Left lobe of liver (tissue), 2 donors: ENCODE results near the gene WDR4. TPM values are rescaled to one million over a fixed set of nuclear protein-coding genes. Genes with fewer than 3 reads are reported as not detected.
"Not testable (repeated sequence)": the region's sequence is repeated elsewhere in the genome, so short reads cannot be mapped to it uniquely, and the experiment has no call there.

Experiments
- ATAC-seq: fragments of 200-7000 bp; cut with Tn5 transposase; one replicate; pipeline ENCODE4 v1.9.1; 2020; ENCODE audit warnings: mild to moderate bottlenecking, moderate library complexity
- DNase-seq: peaks from one replicate; pipeline ENCODE4 v3.0.0-alpha.2; 2020; ENCODE audit warnings: low spot score
- total RNA-seq: library from RNA; stranded (reverse); gene quantifications from one replicate; pipeline ENCODE4 v1.2.1, GENCODE V29; 2021
- donor health status: DM: no; HTN: no; CAD: no; lungs with moderate emphysema.
- donor health status: DM: no; HTN: yes; CAD: no.

Gene WDR4
- total RNA-seq, 1 donor from 2014 or later: 8.2 TPM

DNA sequence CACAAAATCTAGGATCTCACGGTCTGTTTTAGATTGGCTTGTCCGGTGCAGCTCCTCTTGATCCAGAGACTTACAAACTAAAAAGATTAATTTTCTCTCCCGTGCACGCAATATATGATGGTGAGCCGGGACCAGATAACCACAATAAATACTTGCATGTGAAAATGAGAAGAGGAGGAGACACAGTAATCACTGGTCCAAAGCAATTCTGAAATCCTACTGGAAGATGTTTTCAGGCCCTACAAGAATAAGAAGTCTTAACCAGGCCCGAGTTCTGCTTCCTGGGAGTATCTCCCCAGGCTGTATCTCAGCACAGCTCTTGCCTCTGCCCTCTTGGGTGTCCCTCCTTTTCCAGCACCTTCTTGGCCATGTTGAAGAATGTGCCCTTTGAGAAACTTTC is 1.0 kb upstream of the WDR4 start:
- DNase-seq (no peak), ATAC-seq (no peak)

DNA sequence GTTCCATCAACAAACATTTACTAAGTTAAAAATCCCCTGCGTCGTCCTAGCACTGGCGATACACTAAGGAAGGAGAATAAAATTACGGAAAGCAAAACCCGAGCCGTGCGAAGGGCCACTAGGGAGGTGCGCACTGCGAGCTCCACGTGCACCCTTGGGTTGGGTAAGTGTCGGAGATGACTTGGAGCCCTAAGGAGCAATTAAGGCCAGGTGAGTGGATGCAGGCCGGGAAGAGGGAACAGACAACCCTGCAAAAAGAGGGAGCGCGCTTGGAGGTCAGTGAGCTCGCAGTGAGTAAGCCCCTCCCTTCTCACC is 704 bp downstream of the WDR4 start:
- ATAC-seq (peak; percentile 47), DNase-seq (no peak)

DNA sequence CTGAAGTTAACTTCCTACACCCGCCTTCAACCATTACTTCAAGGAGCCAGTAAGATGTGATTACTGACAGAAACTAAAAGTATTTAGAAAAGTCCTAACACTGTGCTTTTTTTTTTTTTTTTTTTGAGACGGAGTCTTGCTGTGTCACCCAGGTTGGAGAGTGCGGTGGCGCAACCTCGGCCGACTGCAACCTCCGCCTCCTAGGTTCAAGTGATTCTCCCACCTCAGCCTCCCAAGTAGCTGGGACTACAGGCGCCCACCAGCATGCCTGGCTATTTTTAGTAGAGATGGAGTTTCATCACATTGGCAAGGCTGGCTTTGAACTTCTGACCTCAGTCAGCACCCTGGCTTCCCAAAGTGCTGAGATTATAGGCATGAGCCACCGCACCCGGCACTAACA is 3.5 kb downstream of the WDR4 start:
- not testable (repeated sequence) for DNase-seq, ATAC-seq

DNA sequence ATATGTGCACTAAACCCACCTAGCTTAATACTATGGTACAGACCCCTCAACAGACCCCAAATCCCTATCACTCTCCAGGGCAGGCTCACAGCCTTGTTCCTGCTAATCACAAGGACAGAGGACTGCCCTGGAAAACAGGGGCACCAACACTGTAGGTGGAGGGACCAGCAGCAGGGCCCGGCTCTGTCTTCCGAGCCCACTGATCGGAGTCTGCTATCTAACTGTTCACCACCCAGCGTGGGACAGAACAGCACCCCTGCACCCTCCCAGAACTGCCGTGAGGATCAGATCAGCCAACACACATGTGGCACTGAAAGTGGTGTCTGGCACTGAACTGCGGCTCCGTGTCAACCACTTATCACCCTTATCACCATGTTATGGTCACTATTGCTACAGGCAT is 6.2 kb downstream of the WDR4 start:
- ATAC-seq: no peak

DNA sequence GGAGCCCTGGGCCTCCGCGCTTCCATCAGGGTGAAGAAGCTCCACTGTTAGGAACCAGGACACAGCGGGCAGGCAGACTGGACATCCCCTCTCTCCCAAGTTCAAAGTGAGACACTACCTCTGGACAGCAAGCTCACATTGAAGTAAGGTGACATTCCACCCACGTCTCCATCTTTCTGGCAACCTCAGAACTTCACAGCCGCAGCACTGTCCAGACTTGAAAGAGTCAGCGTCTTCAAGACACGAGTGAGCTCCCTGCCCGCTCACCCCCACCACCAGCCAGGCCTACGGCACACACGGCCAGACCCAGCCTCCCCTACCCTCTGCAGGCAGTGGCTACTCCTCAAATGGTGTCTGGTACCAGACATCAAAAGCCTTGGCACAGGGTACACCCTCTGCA is 11.1 kb downstream of the WDR4 start:
- ATAC-seq (no peak), DNase-seq (no peak)

More for the DNA sequence above, 6.2 kb downstream of the WDR4 start:
- DNase-seq: no peak

DNA sequence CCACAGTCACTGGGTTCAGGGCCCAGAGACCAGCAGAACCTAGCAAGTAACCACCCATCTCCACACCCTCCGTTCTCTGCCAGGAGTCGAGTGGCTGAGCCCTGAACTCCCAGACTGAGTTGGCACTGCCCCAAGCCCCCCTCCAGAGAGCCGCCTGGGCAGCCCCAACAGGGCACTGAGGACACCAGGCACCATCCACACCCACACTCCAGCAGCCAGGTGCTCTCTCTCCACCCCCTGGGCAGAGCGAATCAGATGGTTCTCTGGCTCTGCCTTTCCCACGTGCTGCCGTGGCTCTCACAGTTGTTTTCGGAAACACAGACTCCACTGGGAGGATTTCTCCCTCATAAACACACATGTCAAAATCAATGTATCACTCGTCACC is 13.6 kb downstream of the WDR4 start:
- peak; percentile 77 for DNase-seq
- peak; percentile 79 for ATAC-seq

DNA sequence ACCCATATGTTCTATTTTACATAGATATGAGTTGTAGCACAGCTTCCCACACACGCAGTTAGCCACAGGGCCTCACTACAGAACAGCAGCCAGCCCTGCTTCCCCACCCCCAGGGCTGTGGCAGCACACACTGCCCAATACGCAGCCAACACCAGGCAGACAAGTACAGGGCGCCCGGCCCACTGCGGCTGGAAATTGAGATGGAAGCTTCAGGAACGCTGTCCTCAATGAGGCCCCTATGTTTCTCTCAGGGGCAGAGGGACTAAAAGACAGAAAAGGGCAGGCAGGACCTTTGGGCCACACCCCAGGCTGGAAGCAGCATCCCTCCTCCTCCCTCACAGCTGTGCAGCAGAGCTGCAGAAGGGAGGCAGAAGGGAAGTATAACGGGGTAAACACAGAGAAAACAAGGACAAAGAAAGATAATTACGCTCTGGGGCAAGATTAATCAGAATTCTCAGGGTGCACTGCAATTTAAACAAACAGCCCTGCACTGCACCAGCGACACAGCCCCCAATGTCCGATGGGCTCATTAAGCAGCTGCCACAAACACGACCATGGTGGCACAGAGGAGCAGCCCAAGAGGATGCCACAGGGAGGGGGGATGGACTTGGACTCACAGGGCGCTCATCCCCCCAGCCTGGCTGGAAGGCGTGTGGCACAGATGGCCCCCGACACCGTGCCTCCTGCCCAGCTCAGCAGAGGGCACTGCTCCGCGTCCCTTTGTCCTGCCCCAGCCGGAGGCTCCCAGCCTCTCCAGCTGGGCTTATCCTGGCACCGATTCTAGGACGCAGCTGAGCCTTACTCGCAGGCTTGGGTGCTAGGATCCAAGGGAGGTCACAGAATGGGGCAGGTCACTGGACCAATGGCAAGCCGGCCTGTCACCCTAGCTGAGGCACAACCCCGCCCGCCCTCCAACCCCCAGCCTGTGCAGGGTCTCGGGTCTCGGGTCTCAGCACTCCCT is 14.2 kb downstream of the WDR4 start:
- ATAC-seq: peak; percentile 76

DNA sequence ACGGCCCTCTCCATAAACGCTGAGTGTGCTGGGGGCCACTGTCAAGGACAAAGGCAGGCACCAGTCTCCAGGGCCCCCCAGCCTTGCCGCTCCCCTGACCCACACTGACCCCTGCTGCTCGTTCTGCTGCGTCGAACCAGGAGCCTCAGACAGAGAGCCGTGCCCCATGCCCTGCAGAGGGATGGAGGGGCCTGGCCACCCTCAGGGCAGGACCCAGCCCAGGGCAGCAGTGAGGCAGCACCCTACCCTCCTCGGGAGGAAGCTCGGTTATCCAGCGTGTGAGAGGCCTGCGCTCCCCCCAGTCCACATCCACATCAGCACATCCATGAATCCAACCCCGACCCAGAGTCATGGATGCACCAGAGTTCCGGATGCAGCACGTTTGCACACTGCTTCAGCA is 15.1 kb downstream of the WDR4 start:
- DNase-seq: no peak
- no peak for ATAC-seq

More for the DNA sequence above, 14.2 kb downstream of the WDR4 start:
- peak; percentile 72 for DNase-seq

DNA sequence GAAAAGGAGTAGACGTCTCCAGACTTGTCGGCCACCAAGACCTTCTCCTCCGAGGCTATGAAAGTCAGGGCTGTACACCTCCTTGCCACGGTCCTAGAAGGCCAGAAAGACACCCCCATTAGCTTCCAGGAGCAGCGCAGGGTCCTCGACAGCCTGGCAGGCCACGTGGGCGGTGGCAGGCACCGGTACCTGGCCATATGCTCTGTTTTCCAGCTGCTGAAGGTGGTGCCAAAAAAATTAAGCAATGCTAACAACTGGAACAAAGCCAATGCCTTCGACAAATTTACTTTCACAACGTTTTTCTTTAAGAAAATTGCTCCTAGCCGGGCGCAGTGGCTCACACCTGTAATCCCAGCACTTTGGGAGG is 15.9 kb downstream of the WDR4 start:
- DNase-seq (no peak), ATAC-seq (peak; percentile 11)

DNA sequence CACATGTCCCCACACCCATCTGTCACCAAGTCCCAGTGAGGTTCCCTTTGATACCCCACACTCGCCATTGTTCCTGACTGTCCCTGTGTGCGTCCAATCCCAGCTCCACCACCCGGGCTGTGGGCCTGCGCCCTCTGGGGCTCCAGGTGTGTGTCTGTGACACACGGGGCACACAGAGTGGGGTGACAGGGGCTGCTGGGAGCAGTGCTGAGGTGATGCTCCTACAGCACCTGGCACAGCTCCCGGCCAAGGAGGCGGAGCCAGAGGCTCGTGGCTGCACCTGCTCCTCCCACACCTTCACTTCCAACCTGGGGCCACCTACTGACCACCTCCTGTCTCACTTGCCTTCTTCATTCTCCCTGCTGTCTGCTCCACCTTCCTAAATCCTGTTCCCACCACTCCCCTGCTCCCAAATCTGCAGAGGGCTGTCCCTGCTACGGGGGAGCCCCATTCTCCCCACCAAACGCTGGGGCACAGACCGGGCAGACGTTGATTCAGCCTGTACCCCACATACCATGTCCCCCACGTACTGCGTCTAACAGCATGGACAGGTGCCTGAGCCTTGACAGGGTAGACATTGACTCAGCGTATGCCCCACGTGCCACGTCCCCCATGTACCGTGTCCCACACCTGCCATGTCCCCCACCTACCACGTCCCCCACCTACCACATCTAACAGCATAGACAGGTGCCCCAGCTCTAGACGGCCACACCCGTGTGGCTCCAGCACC is 16.4 kb downstream of the WDR4 start:
- DNase-seq (no peak), ATAC-seq (no peak)

DNA sequence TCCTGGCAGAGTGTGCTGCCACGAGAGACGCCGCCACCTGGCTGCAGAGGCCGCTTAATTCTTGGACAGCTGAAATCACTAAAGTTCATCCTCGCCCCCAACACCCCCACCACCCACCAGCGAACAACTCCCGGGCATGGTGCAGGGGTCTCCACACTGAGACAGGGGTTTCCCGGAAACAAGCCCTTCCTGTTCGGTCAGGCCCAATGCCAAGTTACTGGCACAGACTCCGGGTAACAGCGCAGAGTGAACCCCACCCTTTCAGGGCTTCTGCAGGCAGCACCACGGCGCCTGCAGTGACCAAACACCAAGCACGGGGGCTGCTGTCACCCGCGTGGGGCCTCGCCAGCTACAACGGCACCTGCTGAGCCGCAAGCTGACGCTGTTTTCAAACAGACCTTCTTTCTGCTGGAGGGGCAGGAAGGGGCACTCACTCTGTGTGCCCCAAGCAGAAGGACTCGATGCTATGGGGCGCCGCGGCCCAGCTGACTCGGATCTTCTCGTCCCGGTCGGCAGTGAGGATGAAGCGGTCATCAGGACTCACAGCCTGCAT is 17.4 kb downstream of the WDR4 start:
- ATAC-seq (no peak), DNase-seq (no peak)

DNA sequence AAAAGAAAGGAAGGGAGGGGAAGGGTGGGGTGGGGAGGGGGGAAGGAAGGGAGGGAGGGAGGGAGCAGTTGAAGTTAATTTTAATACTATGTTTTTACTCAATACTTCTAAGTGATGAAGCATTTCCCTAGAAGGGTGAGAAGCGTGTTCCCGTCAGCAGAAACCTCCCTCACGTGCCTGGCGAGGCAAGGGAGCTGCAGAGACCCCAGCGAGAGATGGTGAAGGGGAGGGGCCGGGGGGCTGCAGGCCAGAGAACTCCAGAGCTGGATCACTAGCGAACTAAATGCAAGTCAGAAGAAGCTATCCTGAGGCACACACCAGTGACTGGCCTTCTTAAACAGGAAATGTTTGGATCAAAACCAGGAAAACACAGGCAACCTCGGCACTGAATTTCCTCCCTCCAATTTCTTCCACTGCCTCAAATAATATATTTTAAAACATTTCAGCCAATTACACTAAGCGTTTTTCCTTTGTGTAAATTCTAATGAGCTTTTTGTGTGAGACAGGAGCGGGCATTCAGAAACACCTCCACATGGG is 18.0 kb downstream of the WDR4 start:
- DNase-seq: no peak
- no peak for ATAC-seq

DNA sequence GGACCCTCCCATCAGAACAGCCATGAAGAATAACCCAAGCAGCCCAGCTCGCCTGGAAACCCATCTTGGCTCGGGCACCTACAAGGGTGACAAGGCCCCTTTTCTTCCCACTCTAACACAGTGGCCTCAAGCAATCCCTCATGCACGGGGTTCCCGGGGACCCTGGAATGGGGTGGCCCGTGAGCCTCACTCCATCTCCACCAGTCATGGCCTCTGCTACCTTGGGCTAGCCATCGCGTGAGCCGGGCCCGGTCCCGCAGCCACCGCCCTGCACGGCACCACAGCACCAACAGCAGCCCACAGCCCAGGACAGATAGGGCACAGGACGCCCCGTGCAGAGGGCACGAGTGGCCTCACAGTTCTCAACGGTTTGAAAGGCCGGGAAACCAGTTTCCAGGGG is 19.0 kb downstream of the WDR4 start:
- no peak for DNase-seq
- no peak for ATAC-seq

DNA sequence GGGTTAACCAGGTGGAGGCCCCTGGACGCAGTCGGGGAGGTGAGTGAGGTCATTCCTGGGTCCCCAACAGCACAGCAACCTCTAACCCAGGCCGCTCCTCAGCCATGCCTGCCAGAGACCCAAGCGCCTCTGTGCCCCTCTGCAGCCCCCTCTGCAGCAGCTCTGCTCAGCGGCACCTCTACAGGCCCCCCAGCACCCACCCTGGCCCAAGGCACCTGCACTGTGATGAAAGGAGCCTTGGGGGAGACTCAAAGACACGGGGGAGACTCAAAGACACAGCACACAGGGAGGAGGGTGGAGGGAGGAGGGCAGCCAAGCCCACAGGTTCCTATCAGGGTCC is 19.5 kb downstream of the WDR4 start:
- ATAC-seq: no peak
- DNase-seq: no peak

DNA sequence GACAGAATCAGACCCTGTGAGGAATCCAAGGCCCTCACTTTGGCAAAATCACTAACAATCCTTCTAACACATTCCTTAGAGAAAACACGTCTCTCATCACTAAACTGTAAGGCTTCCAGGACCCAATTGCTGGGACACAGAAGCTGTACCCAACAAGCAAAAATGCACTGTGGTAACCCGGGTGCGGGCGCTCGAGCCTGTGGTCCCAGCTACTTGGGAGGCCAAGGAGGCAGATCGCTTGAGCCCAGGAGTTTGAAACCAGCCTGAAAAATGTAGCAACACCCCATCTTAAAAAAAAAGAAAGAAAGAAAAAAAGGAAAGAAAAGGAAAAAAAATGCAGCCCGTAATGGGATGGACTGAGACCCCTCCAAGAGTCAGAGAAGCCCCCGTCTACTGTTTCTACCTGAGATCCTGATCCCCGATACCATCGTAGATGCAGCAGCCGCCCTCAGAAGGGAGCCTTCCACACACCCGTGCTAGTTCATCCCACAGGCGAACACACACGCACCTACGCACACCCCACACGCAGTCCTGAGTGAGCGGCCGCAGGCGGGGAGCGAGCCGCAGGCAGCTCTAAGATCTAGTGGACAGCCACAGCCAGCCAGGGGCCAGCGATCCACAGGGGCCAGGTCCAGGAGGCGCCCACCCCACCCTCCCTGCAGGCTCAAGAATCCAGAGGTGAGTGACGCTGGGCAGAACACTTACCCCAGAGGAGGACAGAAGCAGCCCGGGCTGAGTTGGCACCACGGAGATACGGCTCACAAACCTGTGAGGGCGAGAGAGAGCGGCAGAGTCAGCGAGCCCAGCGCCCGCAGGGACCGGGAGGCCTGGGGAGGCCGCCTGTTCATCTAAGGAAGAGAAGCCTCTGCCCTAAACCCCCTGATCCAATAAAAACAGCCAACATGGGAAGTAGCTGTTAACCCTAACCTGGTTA is 20.1 kb downstream of the WDR4 start:
- ATAC-seq (no peak), DNase-seq (no peak)

DNA sequence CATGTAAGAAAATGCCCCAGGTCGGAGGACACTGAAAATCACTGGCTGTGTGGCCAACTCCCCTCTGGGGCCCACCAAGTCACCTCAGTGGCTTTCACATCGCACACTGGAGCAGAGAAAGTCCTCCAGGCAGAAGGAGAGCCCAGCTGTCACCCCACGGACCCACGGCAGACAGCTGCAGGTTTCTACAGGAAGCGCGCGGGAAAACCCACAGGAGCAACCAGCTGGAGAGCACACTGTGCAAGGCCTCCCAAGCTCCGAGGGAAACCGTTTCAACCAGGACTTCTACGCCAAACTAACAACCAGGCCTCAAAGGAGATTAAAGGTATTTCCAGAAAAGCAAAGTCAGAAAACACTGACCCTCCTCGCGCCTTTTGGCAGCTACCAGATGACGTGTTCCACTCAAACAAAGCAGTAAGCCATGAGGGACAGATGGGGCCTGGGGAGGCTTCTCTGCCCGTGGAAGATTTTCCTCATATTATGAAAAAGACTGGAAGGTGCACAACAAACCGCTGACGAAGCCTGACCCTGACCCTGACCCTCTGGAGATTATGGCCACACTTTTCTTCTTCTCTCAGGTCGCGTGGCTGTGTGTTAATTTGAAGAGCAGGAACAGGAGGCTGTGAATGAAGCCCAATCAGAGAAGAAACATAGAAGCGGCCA is 21.0 kb downstream of the WDR4 start:
- ATAC-seq: no peak
- no peak for DNase-seq

DNA sequence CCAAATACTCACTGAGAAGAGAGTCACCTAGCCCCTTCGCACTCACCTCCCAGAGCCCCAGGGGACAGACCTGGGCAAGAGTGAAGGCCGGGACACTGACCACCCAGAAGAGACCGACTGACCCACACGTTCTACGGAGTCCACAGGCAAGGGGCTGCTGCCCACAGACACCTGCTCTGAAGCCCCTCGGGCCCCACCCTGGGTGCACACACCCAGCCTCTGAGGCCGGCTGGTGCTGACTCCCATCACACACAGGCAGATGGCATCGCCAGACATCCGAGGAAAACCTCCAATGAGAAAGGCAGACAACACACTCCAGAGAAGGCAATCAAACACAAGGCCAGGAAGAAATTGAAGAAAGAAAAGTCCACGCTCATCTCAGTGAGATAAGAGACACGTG is 22.1 kb downstream of the WDR4 start:
- no peak for DNase-seq
- ATAC-seq: no peak

DNA sequence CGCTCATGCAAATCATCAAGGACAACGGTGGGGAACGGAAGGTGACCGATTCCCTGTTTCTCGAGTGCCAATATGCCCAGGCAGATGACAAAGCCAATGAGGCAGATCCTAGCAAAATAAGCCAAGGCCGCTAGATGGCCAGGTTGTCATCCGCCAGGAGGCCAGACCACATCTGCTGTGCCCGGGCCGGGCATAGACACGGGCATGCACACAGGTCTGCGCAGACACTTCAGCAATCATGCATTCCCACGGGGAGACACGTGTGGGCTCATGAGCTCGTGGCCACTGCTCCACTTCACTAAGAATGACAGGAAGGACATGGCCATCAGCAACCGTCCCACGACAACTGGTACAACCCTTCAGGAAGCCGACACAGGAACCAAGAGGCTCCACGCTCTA is 23.4 kb downstream of the WDR4 start:
- DNase-seq: no peak
- no peak for ATAC-seq

DNA sequence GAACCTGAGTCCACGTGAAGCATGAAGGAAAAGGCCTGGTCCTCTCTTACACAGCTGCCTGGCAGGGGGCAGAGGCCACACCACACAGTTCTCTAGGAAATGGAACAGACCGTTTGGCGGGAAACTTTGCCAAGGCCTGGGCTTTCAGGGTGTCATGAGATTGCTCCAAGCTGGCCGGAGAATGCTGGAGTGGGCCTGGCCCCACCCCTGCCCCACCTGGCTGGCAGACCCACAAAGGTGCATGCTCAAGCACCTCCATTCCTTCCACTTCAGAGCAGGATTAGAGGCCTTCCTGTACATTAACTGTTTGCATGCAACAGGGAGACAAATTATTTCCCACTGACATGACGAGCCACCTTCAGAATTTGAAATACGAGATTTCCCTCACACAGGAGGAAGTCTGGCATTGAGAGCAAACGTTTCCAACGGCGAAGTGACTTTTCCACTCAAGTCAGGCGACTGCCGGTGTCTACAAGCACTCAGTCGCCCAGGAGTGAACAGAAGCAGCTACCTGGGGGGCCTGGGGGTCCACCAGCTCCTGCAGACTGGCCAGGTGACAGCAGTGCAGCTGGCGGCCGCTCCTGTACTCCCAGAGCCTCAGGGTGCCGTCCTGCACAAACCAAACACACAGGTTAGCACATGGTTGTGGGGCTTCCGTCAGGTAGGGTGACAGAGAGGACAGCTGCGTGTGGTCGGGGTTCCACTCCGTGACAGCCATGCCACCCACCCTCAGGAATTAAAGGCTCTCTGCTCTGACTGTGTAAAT is 24.0 kb downstream of the WDR4 start:
- ATAC-seq: no peak
- DNase-seq: no peak
